Thoracic aorta (tissue), 2 donors: ENCODE measurements around the gene MARK3. TPM values are rescaled to one million over a fixed set of nuclear protein-coding genes. Genes with fewer than 3 reads are reported as not detected.
A peak's percentile ranks its signal among the peaks of the same experiment; 100 is the strongest.

Experiments used
- ATAC-seq: fragments of 150-250 bp; one replicate; pipeline ENCODE4 v1.8.0; 2017; ENCODE audit warnings: low read depth; ENCODE audit not compliant: insufficient number of reproducible peaks, low FRiP score
- DNase-seq: peaks from one replicate; pipeline ENCODE4 v3.0.0-alpha.2; 2020; ENCODE audit warnings: low spot score
- H3K27ac ChIP-seq, 2 donors: fragments of 200-600 bp; sonication (generic); 1 replicate in 1 of 2; 2 replicates in 1 of 2; pipeline ENCODE4 v1.5.1; 2016; ENCODE audit warnings: mild to moderate bottlenecking in 2 of 2, moderate library complexity in 2 of 2
- H3K27me3 ChIP-seq: fragments of 200-600 bp; sonication (generic); replicated peaks from 2 replicates; pipeline ENCODE4 v1.6.0; 2016; ENCODE audit warnings: mild to moderate bottlenecking; ENCODE audit not compliant: insufficient read depth
- H3K36me3 ChIP-seq: fragments of 200-600 bp; sonication (generic); one replicate; pipeline ENCODE4 v1.5.1; 2016
- H3K4me1 ChIP-seq, 2 donors: fragments of 200-600 bp; sonication (generic); 1 replicate in 1 of 2; 2 replicates in 1 of 2; pipeline versions ENCODE4 v1.5.1 to v1.6.0; 2016; ENCODE audit warnings: low read depth in 2 of 2, mild to moderate bottlenecking in 1 of 2; ENCODE audit not compliant: control insufficient read depth in 1 of 2
- H3K4me3 ChIP-seq: fragments of 200-600 bp; sonication (generic); 2 replicates; pipeline ENCODE4 v1.5.1; 2016; ENCODE audit warnings: mild to moderate bottlenecking
- H3K9me3 ChIP-seq: fragments of 200-600 bp; sonication (generic); 2 replicates; pipeline ENCODE4 v1.5.1; 2016
- total RNA-seq, 2 donors: library from RNA; depleted of rRNA; stranded (reverse); fragments of >200 nt; gene quantifications; one replicate each; pipeline versions ENCODE4 v1.1.0 to v1.2.3, GENCODE V29; 2016
- TF ChIP-seq, protein P1 (sequence below): fragments of 200-600 bp; sonication (generic); IDR thresholded peaks from one replicate; pipeline ENCODE4 v1.5.1; 2019; ENCODE audit warnings: antibody characterized with exemption

The MARK3 gene
- total RNA-seq, 2 donors from 2014 or later: 77.6 to 133 TPM

- H3K36me3 ChIP-seq: no peaks in the 10 kb centered on the region
- H3K27ac ChIP-seq: peak overlapping the region; percentile 38 to 66
- ATAC-seq (peak; percentile 4), DNase-seq (no peak)
- TF ChIP-seq, protein P1, sequence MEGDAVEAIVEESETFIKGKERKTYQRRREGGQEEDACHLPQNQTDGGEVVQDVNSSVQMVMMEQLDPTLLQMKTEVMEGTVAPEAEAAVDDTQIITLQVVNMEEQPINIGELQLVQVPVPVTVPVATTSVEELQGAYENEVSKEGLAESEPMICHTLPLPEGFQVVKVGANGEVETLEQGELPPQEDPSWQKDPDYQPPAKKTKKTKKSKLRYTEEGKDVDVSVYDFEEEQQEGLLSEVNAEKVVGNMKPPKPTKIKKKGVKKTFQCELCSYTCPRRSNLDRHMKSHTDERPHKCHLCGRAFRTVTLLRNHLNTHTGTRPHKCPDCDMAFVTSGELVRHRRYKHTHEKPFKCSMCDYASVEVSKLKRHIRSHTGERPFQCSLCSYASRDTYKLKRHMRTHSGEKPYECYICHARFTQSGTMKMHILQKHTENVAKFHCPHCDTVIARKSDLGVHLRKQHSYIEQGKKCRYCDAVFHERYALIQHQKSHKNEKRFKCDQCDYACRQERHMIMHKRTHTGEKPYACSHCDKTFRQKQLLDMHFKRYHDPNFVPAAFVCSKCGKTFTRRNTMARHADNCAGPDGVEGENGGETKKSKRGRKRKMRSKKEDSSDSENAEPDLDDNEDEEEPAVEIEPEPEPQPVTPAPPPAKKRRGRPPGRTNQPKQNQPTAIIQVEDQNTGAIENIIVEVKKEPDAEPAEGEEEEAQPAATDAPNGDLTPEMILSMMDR: peak; percentile 57
- no peaks in the 10 kb centered on the region for H3K27me3 ChIP-seq
- H3K9me3 ChIP-seq: no peaks in the 10 kb centered on the region
- H3K4me1 ChIP-seq: peaks cover 14 to 57% of the 10 kb centered on the region in 2 donors
- H3K4me3 ChIP-seq: peak overlapping the region; percentile 81
Measured at GRCh38 chr14:103520657-103521437, 135.6 kb downstream of the MARK3 start.

DNA sequence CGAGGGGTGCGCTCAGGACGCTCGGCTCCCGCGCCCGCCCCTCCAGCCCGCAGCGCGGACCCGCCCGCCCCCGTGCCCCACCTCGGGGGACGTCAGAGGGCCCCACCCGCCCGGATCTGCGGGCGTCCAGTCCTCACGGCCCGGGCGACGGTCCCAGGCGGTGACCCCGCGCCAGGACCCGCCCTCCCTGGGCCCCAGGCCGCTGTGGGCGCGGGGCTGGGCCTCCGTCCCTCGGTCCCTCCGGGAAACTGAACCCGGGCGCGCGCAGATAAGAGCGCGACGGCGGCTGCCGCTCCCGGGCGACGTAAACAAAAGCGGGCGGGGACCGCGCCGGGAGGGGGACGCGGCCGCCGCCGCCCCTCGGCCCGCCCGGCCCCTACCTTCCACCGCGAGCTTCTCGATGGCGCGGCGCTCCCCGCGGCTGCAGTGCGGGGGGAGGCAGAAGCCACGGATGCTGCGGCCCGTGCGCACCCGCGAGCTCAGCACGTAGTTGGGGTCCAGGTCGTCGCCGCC lies 136.3 kb downstream of the MARK3 start:
- H3K4me1 ChIP-seq: peaks cover 14 to 50% of the 10 kb centered on the region in 2 donors
- ATAC-seq: no peak

DNA sequence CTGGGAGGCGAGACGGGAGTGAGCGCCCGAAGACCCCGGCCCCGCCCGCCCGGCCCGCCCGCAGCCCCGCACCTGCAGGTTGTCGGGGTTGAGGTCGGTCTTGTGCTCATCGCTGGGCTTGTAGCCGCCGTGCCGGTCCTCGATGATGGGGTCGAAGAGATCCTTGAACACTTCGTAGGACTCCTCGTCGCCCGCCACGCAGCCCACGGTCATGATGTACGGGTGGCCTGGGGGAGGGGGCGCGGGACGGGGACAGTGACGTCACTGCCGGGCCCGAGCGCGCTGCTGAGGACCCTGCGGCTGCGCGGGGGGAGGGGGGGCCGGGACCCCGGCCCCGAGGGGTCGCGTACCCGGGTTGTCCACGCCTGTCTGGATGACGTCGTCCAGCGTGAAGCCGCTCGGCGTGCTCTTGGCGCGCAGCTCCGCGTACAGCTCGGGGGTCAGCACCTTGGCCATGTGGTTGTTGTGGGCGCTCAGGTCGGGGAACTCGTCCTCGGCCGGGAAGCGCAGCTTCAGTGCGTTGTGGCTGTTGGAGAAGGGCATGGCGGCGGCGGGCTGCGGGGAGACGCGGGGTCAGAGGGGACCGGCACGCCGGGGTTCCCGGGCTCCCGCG lies 136.8 kb downstream of the MARK3 start:
- H3K27ac ChIP-seq: peak overlapping the region; percentile 11 to 66
- H3K4me1 ChIP-seq: peaks cover 14 to 48% of the 10 kb centered on the region in 2 donors
- DNase-seq: no peak
- peak overlapping the region; percentile 81 for H3K4me3 ChIP-seq
- ATAC-seq: no peak
- H3K27me3 ChIP-seq: no peaks in the 10 kb centered on the region
- H3K36me3 ChIP-seq: no peaks in the 10 kb centered on the region
- H3K9me3 ChIP-seq: no peaks in the 10 kb centered on the region
- TF ChIP-seq, protein P1: no peak

More for the DNA sequence above, 136.3 kb downstream of the MARK3 start:
- H3K27me3 ChIP-seq: no peaks in the 10 kb centered on the region
- DNase-seq: no peak
- H3K9me3 ChIP-seq: no peaks in the 10 kb centered on the region
- TF ChIP-seq, protein P1: peak; percentile 3
- peak overlapping the region; percentile 38 to 66 for H3K27ac ChIP-seq
- H3K36me3 ChIP-seq: no peaks in the 10 kb centered on the region
- peak overlapping the region; percentile 81 for H3K4me3 ChIP-seq

GRCh38 chr14:103522649-103523574 lies 137.7 kb downstream of the MARK3 start, which contains the start of gene CKB:
Gene CKB (minus strand): TSS chr14:103522830. CDS start chr14:103522493, 337 bp downstream.
- Histone ChIP-seq H3K4me1 (peaks cover 14 to 49% of the 10 kb centered on the region in 2 donors), H3K27me3 (no peaks in the 10 kb centered on the region), H3K9me3 (no peaks in the 10 kb centered on the region), H3K4me3 (peak within 1 kb of the TSS; percentile 81), H3K27ac (peak within 1 kb of the TSS; percentile 38 to 66), H3K36me3 (no peaks in the 10 kb centered on the region)
- ATAC-seq (no peak), DNase-seq (no peak)
- TF ChIP-seq, protein P1: no peak
